Activated effector memory CD4-positive, alpha-beta T cell treated with Interleukin-2 at 50 U/mL for 16 hours (primary cell): ENCODE measurements around the gene UBE2G2.

Experiments
- DNase-seq: peaks from one replicate; pipeline ENCODE4 v3.0.0-alpha.2; 2020

Gene UBE2G2

DNA sequence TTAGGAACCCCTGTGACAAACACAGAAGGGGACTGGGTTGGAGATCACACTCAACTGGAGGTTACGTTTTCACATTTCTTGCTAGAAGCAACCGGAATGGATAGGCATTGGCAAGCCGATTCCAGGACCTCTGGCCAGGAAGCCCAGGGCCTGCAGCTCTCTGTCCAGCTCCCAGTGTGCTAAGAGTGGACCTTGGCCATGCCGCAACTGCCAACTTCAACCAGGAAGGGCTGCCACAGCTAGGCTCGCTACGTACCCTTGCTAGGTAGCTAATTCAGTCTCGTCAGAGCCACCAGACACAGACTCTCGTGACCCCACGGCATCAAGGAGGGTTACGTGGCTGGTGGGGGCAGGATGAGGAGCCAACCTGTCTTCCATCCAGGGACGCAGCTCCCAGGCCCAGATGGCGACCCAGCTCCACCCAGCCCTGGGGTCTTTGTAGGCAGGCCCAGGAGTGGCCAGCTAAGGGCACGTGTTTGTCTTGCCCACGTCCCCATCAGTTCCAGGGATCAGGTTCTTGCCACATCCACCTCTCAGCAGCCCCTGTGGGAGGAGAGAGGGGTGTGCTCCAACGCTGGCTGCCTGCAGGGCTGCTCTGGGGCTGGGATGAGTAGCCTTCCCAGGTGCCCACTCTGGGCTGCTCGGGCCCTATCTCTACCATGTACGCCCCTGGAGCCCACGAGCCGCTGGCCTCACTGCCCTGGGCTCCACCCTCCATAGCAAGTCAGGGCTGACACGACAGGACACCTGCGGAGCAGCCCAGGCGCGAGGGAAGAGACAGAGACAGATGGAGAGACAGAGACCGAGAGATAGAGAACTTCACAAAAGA lies 39.2 kb downstream of the UBE2G2 start:
- no peak for DNase-seq

DNA sequence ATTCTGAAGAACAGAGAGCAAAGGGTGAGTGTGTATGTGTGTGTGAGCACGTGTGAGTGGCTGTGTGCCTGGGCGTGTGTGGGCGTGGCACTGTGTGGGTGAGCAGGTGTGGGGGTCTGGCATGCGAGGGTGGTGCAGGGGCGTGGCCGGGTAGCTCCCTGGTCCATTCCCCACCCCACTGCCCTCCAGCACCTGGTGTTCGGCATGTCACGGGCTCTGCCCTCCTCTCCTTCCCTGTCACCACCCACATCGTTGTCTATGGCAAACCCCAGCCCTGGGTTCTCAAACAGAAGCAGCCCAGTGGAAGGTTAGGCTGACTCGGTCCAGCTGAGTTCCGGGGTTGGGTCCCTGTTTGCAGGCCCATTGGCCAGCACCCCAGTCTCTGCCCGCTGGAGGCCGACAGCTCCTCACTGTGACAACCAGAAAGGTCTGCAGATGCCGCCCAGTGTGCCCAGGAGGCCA lies 39.8 kb downstream of the UBE2G2 start:
- no peak for DNase-seq

DNA sequence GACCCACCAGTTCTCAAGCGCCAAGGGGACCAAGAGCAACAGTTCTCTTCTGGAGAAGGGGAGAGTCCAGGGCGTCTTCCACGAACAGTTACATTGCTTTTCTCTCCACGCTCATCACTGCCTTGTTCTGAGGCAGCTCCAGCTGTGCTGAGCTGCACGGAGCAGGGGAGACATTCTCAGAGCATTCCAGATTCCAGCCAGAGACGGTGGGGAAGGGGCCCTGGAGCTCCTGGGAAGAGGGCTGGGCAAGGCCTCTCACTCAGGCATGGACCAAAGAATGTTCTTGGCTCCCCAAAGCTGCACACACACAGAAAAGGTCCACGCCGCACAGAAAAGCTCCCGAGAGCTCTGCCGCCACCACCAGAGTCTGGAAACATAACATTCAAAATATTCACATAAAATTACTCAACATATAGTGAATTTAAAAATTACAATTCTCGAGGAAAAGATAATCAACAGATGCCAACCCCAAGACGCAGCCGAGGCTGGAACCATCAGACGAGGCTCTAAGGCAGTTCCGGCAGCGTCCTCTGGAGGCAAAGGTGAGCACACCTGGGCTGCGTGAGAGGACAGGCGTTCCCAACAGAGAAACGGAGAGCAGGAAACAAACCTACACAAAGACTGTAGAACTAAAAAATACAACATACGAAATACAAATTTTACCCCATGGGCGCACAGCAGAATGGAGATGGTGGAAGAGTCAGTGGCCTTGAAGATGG lies 40.5 kb downstream of the UBE2G2 start:
- no peak for DNase-seq

DNA sequence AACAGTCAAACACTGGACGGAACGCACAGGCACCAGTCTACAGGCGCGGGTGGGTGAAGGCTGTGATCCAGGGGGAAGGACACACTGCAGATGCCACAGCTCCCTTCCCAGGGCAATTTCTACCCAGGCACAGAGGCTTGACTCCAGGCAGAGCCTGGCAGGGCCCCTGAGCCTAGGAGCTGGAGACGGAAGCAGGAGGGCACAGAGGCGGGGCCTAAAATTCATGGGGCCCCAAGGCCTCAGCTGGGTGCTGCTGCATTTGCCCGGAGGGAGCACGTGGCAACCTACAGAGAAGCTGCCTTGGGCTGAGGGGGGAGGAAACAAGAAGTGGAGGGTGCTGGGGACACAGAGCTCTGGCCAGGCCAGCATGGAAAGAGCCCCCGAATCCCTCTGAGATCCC lies 41.2 kb downstream of the UBE2G2 start:
- DNase-seq = no peak

DNA sequence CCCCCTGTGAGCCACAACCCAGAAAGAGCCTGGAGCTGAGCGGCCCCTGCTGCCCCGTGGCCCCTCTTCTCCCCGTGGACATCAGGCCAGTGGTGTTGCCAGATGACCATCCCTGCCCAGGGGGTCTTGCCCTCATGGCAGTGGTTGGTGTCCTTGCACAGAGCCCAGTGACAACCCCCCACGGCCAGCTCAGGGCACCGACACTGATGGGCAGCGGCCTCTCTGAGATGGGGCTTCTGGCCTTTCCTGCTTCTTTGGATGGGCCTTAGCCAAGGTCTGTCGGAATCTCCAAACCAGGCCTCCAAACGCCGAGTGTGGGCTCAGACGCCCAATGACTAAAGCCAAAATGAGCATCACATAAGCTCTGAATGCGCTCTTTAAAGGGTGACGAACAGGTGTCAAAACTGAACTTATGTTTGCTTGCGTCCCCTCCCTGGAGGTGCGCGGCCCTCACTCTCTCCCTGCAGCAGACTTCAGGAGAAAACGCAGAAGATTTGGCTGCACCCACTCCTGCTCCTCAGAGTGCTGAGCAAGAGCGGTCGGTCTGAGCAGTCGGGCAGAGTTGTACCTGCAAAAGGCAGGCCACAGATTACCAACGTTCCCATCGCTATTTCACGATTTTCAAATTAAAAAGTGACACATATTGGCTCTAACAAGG lies 41.9 kb downstream of the UBE2G2 start:
- no peak for DNase-seq

DNA sequence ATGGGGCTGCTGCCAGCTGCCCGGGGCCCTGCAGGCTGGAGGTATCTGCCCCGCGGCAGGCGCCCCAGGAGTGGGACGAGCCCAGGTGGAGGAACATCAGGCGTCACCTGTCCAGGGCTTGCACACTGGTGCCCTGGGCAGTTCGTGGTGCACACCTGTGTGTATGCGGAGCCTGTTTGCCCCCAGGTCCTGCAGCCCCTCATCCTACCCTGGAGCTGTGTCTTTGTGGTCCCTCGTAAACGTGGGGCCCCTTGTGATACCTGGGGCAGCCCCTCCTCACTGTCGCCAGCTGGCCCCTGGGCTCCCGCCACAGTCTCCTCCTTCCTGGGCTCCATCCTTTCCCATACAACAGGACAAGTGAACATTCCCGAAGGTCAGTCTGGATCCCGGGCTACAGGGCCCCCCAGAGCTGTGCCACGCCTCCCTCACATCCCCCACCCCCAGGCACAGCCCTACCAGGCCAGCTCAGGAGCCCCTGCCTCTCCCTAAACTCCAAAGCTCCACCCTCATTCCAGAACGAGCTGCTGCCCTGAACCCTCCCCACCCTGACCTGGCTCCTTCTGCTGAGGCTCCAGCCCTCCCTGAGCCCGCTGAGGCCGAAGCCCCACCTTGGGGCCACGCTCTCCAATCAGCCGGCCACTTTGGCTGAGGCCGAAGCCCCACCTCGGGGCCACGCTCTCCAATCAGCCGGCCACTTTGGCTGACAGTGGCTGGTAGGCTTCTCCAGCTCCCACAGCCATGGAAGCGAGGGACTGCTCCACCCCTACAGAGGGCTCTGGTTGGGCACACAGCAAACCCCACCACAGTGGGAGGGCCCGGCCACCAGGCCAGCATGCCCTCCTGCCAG lies 42.6 kb downstream of the UBE2G2 start:
- no peak for DNase-seq

DNA sequence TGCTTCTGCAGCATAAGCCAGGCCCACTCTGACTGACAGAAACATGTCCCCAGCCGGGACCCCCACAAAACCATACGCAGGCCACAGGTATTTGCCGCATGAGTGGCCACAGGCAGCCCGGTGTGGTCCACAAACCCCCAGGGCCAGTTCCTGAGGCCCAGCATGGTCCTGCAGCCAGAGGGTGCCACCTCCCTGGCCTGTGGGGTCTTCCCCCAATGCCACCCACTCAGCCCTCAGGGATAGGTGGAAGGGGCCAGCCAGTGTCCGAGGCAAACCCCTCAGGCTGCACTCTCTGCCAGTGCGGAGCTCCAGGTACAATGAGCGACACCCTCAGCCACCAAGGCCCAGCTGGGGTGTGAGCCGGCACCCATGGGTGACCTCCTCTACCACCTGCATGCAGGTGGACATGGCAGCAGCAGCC lies 43.5 kb downstream of the UBE2G2 start:
- no peak for DNase-seq

DNA sequence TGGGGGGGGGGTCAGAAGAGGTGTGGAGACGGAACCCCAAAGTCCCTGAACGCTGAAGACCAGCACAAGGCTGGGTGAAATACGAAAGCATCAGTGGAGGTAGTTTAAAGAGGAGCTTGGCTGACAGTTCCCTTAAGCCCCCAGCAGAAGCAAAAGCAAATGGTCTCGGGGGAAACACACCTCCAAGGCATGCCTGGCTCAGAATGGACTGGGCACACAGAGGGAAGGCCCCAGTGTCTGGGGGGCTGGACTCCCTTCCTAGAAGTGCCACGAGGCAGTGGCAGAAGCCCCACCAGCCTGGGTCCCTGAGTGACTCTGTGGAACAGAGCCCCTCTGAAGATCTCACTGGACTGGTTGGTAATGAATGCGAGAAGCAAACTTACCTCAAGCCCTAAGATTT lies 43.9 kb downstream of the UBE2G2 start:
- DNase-seq = no peak

DNA sequence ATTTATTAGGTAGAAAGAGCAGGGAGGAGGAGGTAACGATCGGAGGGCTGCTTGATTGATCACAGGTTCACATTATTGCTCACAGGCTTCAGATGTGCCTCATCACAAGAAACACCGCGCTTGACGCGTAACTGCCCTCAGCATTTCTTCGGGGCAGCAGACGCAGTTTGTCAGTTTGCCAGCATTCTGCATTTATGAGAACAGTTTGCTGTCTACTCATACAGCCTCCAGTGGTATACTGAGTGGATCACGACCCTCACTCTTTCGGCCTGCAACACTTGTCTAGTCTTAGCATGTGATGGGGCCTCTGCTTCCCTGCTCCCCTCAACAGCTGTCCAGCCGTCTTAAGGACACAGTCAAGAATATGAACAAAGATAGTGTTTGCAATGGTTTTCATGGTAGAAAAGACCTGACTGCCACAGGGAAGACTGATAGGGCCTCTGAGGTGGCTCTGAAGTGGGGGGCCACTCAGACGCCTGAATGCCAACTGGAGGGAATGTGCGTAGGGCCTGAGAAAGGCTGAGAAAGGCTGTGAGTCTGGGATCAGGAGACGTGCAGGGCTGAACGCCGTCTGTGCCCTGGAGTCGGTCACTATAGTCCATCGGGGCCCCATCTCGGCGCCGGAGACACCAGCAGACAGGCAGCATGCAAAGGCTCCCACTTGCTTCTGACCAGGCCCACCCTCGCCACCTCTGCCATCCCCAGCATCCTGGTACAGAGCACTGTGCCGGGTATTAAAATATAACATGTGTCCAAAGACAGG lies 45.0 kb downstream of the UBE2G2 start:
- no peak for DNase-seq

DNA sequence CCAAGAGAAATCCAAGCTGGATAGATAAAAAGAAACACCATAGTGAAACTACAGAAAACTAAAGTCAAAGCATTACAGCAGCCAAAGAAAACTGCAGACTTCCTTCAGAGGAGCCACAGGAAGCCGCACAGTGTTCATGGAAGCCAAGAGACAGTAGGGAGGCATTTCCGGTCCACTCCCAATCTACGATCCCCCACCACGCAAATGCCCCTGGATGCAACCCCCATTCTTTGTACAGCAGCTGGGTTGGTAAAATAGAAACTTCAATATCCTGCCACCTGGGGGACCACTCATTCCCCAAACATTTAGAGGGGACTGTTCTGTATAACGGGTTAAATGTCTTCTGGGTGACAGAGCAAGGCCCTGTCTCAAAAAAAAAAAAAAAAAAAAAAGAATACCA lies 46.4 kb downstream of the UBE2G2 start:
- no peak for DNase-seq

DNA sequence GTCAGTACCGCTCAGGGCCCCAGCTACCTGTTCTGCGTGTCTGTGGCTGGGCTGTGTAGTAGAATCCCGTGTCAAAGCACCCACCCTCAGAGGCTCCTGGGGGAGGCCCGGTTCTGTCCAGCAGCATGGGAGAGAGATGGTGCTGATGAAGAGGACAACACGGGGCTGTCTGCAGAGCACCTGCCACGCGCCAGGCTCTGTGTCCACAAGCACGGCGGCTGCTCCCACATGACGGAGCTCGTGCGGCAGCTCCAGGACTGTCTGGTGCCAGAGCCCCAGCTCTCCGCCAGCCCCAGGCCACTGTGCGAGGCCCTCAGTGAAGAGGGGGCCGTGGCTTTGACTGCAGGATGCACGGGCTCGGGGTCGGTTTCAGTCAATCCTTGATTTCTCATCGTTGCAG lies 48.3 kb downstream of the UBE2G2 start:
- DNase-seq = no peak

DNA sequence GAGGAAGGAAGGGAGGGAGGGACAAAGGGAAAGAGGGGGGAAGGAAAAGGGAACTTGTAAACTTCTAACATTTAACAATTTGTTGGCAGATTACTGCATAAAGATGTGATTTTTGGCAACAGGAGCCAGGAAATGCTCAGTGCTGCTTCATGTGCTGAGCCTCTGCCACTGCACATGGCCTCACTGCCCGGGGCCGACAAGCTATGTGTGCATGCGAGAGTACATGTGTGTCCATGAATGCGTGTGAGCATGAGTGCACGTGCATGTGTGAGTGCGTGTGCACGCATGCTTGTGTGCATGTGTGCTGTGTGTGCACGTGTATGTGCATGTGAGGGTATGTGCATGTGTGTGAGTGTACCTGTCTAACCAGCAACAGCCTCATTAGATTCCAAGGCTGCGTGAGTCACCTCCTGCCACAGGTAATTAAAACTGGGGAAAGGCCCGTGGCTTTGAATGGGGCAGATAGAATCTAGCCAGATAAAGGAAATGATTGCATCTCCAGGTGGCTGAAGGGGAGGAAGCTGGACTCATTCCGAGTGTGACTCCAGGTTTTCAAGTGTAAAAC lies 48.9 kb downstream of the UBE2G2 start:
- no peak for DNase-seq

DNA sequence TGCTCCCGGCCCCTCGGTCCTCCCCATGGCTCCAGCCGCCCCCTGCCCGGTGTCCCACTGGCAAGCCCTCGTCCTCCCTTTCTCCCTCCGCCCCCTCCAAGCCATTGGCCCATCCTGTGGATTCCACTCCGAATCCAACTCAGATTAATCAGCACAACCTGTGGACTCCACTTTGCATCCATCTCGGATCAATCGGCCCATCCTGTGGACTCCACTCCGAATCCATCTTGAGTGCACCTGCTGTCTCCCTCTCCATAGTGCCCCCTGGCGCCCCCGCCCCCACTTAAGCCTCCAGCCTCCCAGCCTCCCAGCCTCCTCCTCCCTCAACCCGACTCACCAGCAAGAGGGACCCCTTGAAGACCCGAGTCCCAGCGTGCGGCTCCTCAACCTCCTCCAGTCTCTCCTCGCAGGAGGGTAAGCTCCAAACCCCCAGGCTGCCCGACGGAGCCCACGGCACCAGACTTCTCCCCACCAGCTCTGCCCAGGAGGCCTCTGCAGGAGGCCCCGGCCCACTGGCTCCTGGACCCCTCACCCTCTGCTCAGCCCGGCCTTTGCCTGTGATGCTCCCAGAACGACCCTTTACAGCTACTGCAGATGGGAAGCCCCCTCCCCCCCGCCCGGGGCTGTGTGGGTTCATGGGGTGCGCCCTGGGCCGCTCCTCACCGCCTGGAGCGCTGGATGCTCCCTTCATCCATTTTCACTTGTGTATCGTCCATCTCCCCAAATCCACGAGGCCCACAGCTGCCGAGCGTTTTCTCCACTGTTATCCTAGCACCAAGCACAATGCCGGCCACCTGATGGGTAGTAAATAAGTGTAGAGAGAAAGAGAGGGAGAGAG lies 49.6 kb downstream of the UBE2G2 start:
- DNase-seq = no peak

DNA sequence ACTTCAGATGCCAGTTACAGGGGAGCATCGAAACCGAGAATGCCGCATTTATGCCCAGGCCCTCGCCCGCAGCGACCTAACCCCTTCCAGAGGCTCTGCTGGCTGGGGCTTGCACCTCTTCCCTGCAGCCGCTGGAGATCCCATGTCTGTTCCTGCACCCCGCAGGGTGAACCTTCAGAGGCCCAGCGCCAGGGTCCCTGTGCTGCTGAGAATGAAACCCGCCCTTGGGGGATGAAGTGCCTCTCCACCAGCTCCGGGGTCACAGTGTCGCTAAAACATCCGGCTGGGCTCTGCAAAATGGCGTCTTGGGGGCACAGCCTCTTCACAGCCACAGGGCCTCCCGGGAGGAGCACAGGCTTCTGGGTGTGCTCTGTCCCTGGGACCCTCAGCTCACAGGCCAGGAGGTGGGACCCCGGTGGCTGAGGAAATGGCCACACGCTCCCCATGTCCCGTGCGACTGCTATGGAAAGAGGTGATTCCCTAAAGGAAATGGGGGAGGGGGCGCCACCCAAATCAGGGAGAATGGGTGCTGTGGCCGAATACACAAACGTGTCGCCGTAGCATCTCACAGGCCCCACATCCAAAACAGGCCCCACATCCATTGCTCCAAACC lies 50.3 kb downstream of the UBE2G2 start:
- no peak for DNase-seq

DNA sequence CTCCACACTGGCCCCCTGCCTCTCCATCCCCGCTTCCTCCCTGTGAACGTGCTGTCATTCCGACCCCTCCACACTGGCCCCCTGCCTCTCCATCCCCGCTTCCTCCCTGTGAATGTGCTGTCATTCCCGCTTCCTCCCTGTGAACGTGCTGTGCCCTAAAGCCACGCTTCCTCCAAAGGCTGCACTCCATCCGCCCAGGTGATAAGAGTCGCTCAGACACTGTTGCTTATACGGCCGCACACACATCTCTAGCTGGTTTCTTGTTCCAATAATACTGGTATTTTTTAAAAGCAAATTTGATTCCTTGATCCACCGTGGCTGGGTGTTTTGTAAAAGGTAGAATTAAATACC lies 51.0 kb downstream of the UBE2G2 start:
- no peak for DNase-seq

DNA sequence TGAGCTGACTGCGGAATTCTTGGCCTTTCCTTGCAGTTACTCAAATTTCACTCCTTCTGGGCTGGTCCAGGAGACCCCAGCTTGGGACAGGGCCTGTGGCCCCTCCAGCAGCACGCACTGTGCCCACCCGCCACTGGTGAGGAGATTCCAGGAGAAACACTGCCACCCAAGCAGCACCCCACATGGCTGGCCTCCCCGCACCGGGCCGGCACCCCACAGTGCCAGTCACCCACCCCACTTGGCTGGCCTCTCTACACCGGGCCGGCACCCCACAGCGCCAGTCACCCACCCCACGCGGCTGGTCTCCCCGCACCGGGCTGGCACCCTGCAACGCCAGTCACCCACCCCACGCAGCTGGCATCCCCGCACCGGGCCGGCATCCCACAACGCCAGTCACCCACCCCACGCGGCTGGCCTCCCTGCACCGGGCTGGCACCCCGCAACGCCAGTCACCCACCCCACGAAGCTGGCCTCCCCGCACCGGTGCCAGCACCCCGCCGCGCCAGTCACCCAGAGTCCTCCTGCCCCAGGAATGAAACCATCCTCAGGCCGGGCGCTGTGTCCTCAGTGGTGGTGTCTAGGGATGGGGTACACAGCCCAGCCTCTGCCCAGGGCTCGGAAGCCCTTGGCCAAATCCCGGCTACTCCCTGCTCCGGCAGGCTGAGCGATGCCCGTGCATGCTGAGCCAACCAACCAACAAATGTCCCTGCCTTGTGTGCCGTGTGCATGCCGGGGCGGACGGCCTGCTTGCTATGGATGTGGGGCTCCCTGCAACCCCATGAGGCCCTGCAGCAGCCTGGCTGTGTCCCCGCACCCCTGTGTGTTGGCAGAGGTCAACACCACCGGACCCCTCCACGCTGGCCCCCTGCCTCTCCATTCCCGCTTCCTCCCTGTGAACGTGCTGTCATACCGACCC lies 51.6 kb downstream of the UBE2G2 start:
- no peak for DNase-seq

DNA sequence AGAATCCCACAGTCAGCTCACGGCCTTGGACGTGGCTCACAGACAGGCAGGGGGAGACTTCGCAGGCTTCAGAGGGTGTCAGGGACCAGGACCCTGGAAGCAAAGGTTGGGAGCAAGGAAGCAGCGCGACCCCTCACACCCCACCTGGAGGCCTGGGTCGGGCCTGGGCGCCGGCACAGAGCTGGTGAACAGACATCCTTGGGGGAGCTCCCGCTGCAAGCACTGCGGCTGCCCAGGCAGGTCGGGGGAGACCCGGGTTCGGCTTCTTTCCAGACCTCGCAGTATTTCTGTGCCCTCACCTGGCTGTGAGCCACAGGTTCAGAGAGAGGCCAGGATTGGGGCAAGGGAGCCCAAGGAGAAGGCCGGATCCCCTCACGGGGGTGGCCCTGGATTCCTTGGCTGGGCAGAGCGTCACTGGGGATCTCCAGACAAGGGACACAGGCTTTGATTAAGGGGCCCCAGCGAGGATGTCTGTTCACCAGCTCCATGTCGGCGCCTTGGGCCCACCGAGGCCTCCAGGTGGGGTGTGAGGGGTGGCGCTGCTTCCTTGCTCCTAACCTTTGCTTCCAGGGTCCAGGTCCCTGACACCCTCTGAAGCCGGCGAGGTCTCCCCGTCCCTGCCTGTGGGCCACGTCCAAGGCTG lies 52.4 kb downstream of the UBE2G2 start:
- no peak for DNase-seq

DNA sequence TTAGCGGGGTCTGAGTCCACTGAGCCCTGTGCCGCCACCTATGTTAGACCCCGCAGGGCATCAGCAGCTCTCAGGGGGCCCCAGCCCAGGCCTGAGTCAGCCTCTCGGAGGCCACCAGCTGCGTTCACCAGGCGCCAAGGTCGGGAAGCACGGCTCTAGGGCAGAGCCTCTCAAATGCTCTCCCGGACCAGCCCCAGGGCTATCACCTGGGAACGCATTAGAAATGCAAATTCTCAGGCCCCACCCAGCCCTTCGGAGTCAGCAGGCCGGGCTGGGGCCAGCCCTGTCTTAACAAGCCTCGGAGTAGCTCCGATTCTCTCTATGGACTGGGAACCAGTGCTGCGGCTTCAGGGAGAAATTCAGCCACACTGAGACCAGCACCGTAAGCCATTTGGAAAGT lies 53.0 kb downstream of the UBE2G2 start:
- DNase-seq = no peak
